Gastroesophageal sphincter (tissue), 4 donors: ENCODE measurements around the gene GGT6. TPM values are rescaled to one million over a fixed set of nuclear protein-coding genes. Genes with fewer than 3 reads are reported as not detected.
"Not testable (repeated sequence)": the region's sequence is repeated elsewhere in the genome, so short reads cannot be mapped to it uniquely, and the experiment has no call there.

Experiments
- ATAC-seq: fragments of 150-250 bp; one replicate; pipeline ENCODE4 v1.9.1; 2016; ENCODE audit warnings: mild to moderate bottlenecking, moderate library complexity
- H3K27ac ChIP-seq, 4 donors: fragments of 200-600 bp; sonication (generic) in 3 of 4; 1 replicate in 3 of 4; 2 replicates in 1 of 4; pipeline ENCODE4 v1.5.1; 2016 to 2019
- H3K27me3 ChIP-seq: fragments of 200-600 bp; sonication (generic); one replicate; pipeline ENCODE4 v1.5.1; 2019
- H3K36me3 ChIP-seq, 2 donors: fragments of 200-600 bp; sonication (generic); one replicate each; pipeline ENCODE4 v1.5.1; 2019; ENCODE audit warnings: control low read depth in 1 of 2
- H3K4me1 ChIP-seq, 3 donors: fragments of 200-600 bp; sonication (generic); 1 replicate in 2 of 3; 2 replicates in 1 of 3; pipeline ENCODE4 v1.5.1; 2016 to 2019; ENCODE audit warnings: control low read depth in 2 of 3
- H3K4me3 ChIP-seq, 2 donors: fragments of 200-600 bp; sonication (generic); one replicate each; pipeline ENCODE4 v1.5.1; 2019; ENCODE audit warnings: mild to moderate bottlenecking in 1 of 2, moderate library complexity in 1 of 2
- H3K9me3 ChIP-seq, 3 donors: fragments of 200-600 bp; sonication (generic); one replicate each; pipeline ENCODE4 v1.5.1; 2017 to 2019; ENCODE audit warnings: control low read depth in 2 of 3
- CTCF ChIP-seq, 4 experiments: fragments of 200-600 bp in 2 of 4; fragments of 450-650 bp in 2 of 4; sonication (generic) in 1 of 4; IDR thresholded peaks; one replicate each; pipeline ENCODE4 v1.5.1; 2017 to 2019; ENCODE audit warnings: antibody characterized with exemption in 4 of 4, mild to moderate bottlenecking in 2 of 4, moderate library complexity in 2 of 4
- EP300 ChIP-seq: sonication (generic); formaldehyde crosslinking; IDR thresholded peaks from one replicate; pipeline ENCODE4 v1.6.1; 2017; ENCODE audit warnings: antibody characterized with exemption, mild to moderate bottlenecking
- POLR2A ChIP-seq, 2 donors: fragments of 450-650 bp; IDR thresholded peaks; one replicate each; pipeline ENCODE4 v1.6.1; 2017; ENCODE audit warnings: antibody characterized with exemption in 2 of 2, mild to moderate bottlenecking in 2 of 2, moderate library complexity in 1 of 2
- POLR2AphosphoS5 ChIP-seq: sonication (generic); formaldehyde crosslinking; IDR thresholded peaks from one replicate; pipeline ENCODE4 v1.6.1; 2017; ENCODE audit warnings: antibody characterized with exemption
- WGBS, 2 donors: methylation state at CpG; one replicate each; pipeline ENCODE4 v1.1.5; 2018; ENCODE audit warnings: low coverage in 1 of 2; 5-methylcytosine and 5-hydroxymethylcytosine counted together
- total RNA-seq, 4 donors: library from RNA; depleted of rRNA; stranded (reverse); fragments of >200 nt; gene quantifications; one replicate each; pipeline ENCODE4 v1.1.0, GENCODE V29; 2016

Gene GGT6
- total RNA-seq, 4 donors from 2014 or later, result 0.27 to 5.9 (median 0.47) TPM; not detected in 1

- no peak for ATAC-seq
- peak overlapping the region in 1 of 4 donors; percentile 56 for H3K27ac ChIP-seq
- WGBS, 2 donors, result 70% methylated on average over 2 of the region's 14 CpGs; no CpG with 5 or more reads in 1 of the 2 donors
Measured at GRCh38 chr17:4593021-4593421, 32.6 kb upstream of the GGT6 start.

GRCh38 chr17:4592240-4593005, 32.0 kb upstream of the GGT6 start:
- no peak for TF ChIP-seq POLR2AphosphoS5
- TF ChIP-seq EP300, result no peak
- no peak for TF ChIP-seq CTCF (IDR thresholded peaks at IDR 0.05)
- no peak for TF ChIP-seq POLR2A (IDR thresholded peaks at IDR 0.05)
- no peak for ATAC-seq

More at GRCh38 chr17:4593021-4593421, 32.6 kb upstream of the GGT6 start:
- no peak overlapping the region for H3K4me3 ChIP-seq
- no peaks in the 10 kb centered on the region for H3K27me3 ChIP-seq
- TF ChIP-seq POLR2A (IDR thresholded peaks at IDR 0.05) (no peak), CTCF (IDR thresholded peaks at IDR 0.05) (no peak), EP300 (no peak), POLR2AphosphoS5 (no peak)
- peaks cover 0 to 24% (median 0%) of the 10 kb centered on the region in 3 donors for H3K4me1 ChIP-seq
- H3K9me3 ChIP-seq, result no peaks in the 10 kb centered on the region
- peaks cover 0 to 6% of the 10 kb centered on the region in 2 donors for H3K36me3 ChIP-seq

GRCh38 chr17:4591529-4591928, 31.2 kb upstream of the GGT6 start:
- Histone ChIP-seq H3K27me3 (no peaks in the 10 kb centered on the region), H3K4me3 (no peak overlapping the region), H3K27ac (peak overlapping the region in 1 of 4 donors; percentile 56), H3K36me3 (no peaks in the 10 kb centered on the region), H3K4me1 (peaks cover 0 to 14% (median 0%) of the 10 kb centered on the region in 3 donors), H3K9me3 (no peaks in the 10 kb centered on the region)
- TF ChIP-seq POLR2AphosphoS5 (no peak), CTCF (IDR thresholded peaks at IDR 0.05) (no peak), POLR2A (IDR thresholded peaks at IDR 0.05) (no peak), EP300 (no peak)
- 83% methylated on average over 1 of the region's 12 CpGs; no CpG with 5 or more reads in 1 of the 2 donors for WGBS, 2 donors
- ATAC-seq, result no peak

More at GRCh38 chr17:4592240-4593005, 32.0 kb upstream of the GGT6 start:
- 71 to 87% methylated on average over 1 to 3 of the region's 11 CpGs for WGBS, 2 donors
- Histone ChIP-seq H3K36me3 (peaks cover 0 to 6% of the 10 kb centered on the region in 2 donors), H3K4me1 (peaks cover 0 to 18% (median 0%) of the 10 kb centered on the region in 3 donors), H3K9me3 (no peaks in the 10 kb centered on the region), H3K4me3 (no peak overlapping the region), H3K27ac (peak overlapping the region in 1 of 4 donors; percentile 56), H3K27me3 (no peaks in the 10 kb centered on the region)

GRCh38 chr17:4590981-4591453, 30.6 kb upstream of the GGT6 start:
- ATAC-seq, result no peak
- TF ChIP-seq POLR2AphosphoS5, result no peak
- no peak for TF ChIP-seq EP300
- TF ChIP-seq POLR2A (IDR thresholded peaks at IDR 0.05), result no peak
- WGBS, 2 donors, result 60 to 80% methylated on average over 1 of the region's 10 CpGs
- H3K9me3 ChIP-seq, result no peaks in the 10 kb centered on the region
- peak overlapping the region in 1 of 4 donors; percentile 56 for H3K27ac ChIP-seq
- peaks cover 0 to 14% (median 0%) of the 10 kb centered on the region in 3 donors for H3K4me1 ChIP-seq
- H3K27me3 ChIP-seq, result peaks cover under 1% of the 10 kb centered on the region
- no peak overlapping the region for H3K4me3 ChIP-seq
- H3K36me3 ChIP-seq, result no peaks in the 10 kb centered on the region

GRCh38 chr17:4590042-4590441, 29.7 kb upstream of the GGT6 start:
- not testable (repeated sequence) for H3K27ac ChIP-seq, H3K36me3 ChIP-seq, H3K9me3 ChIP-seq, ATAC-seq, H3K4me3 ChIP-seq
- Histone ChIP-seq H3K4me1 (peaks cover 0 to 24% (median 0%) of the 10 kb centered on the region in 3 donors), H3K27me3 (peaks cover 11% of the 10 kb centered on the region)
- WGBS, 2 donors, result 65 to 80% methylated on average over 2 to 6 of the region's 11 CpGs
